ENCODE measurements around the gene MT2A. TPM values are rescaled to one million over a fixed set of nuclear protein-coding genes. Genes with fewer than 3 reads are reported as not detected.

Gene MT2A
- total RNA-seq, 1 donor from 2014 or later, result 419 TPM

GRCh38 chr16:56634715-56635440, 26.5 kb downstream of the MT2A start:
- TF ChIP-seq CTCF (IDR thresholded peaks at IDR 0.05), result no peak

DNA sequence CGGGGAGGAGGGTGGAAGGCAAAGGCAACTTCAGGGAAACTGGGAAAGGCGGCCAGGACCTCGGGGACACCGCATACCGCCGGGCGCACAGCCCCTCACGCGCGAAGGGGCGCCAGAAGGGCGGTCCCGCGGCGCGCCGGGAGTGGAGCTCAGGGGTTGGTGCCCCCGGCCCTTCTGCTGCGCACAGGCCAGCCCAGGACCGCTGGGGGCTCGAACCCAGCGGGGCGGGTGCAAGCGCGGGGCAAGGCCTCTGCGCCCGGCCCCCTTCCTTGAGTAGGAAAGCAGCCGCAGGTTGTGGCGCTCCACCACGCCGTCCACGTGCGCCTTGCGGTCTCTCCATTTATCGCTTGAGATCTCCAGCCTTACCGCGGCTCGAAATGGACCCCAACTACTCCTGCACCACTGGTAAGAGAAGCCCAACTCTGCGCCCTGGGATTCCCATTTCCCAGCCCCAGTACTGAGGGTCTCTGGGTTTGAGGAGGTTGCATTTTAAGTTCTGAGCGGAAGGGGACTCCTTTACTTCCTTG, 27.1 kb downstream of the MT2A start:
- Mint-ChIP-seq H3K27ac (ENCODE audit: unreplicated experiment) (no peak overlapping the region), H3K27me3 (ENCODE audit: unreplicated experiment) (peaks cover 49% of the 10 kb centered on the region), H3K4me1 (ENCODE audit: unreplicated experiment) (peaks cover 33% of the 10 kb centered on the region), H3K9me3 (ENCODE audit: unreplicated experiment) (no peaks in the 10 kb centered on the region), H3K4me3 (ENCODE audit: unreplicated experiment) (peak overlapping the region; percentile 72), H3K36me3 (ENCODE audit: unreplicated experiment) (peaks cover 3% of the 10 kb centered on the region)
- no peak for DNase-seq (ENCODE audit: extremely low spot score, unreplicated experiment)
- TF ChIP-seq CTCF (IDR thresholded peaks at IDR 0.05), result no peak

More at GRCh38 chr16:56634715-56635440, 26.5 kb downstream of the MT2A start:
- Mint-ChIP-seq H3K27me3 (ENCODE audit: unreplicated experiment) (peaks cover 45% of the 10 kb centered on the region), H3K4me1 (ENCODE audit: unreplicated experiment) (peaks cover 33% of the 10 kb centered on the region), H3K4me3 (ENCODE audit: unreplicated experiment) (peak overlapping the region; percentile 72), H3K9me3 (ENCODE audit: unreplicated experiment) (no peaks in the 10 kb centered on the region), H3K36me3 (ENCODE audit: unreplicated experiment) (peaks cover 3% of the 10 kb centered on the region), H3K27ac (ENCODE audit: unreplicated experiment) (no peak overlapping the region)
- DNase-seq (ENCODE audit: extremely low spot score, unreplicated experiment), result no peak

GRCh38 chr16:56636616-56637413, 28.4 kb downstream of the MT2A start:
- no peak for TF ChIP-seq CTCF (IDR thresholded peaks at IDR 0.05)
- Mint-ChIP-seq H3K4me1 (ENCODE audit: unreplicated experiment) (peaks cover 31% of the 10 kb centered on the region), H3K9me3 (ENCODE audit: unreplicated experiment) (no peaks in the 10 kb centered on the region), H3K4me3 (ENCODE audit: unreplicated experiment) (peak overlapping the region; percentile 69), H3K27ac (ENCODE audit: unreplicated experiment) (no peak overlapping the region), H3K27me3 (ENCODE audit: unreplicated experiment) (peaks cover 49% of the 10 kb centered on the region), H3K36me3 (ENCODE audit: unreplicated experiment) (peaks cover 3% of the 10 kb centered on the region)
- no peak for DNase-seq (ENCODE audit: extremely low spot score, unreplicated experiment)

DNA sequence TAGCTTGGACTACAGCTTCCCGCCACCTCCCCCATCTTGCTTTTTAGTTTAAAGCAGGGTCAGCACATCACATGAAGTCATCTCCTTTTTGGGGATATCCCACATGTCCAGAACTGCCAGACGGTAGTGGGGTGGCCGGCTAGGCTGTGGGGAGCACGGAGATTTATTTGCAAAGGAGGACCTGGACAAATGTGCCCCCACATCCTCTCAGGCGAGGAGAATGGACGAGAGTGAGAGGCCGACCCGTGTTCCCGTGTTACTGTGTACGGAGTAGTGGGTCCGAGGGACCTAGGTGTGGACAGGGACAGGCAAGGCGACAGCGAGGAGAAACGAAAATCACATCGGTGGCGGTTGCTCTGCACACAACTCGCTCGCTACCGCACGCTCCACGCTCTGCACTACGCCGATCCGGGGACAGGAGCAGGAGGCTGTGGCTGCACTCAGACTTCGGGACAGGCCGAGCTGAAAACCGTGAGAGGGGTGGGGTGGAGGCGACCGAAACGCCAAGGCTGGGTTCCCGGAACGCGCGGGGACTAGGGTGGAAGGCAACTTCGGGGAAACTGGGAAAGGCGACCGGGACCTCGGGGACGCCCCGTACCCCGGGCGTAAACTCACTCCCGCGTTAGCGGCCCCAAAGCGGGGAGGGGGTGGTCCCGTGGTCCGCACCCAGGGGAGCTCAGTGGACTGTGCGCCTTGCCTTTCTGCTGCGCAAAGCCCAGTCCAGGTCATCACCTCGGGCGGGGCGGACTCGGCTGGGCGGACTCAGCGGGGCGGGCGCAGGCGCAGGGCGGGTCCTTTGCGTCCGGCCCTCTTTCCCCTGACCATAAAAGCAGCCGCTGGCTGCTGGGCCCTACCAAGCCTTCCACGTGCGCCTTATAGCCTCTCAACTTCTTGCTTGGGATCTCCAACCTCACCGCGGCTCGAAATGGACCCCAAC, 29.7 kb downstream of the MT2A start, which contains the start of gene MT1A:
MT1A (plus strand) TSS at position 853 of the 937 bp plus-strand sequence; CDS start at position 926, 73 bp downstream.
- H3K9me3 Mint-ChIP-seq (ENCODE audit: unreplicated experiment), result no peaks in the 10 kb centered on the region
- H3K27ac Mint-ChIP-seq (ENCODE audit: unreplicated experiment), result no peak within 1 kb of the TSS
- DNase-seq (ENCODE audit: extremely low spot score, unreplicated experiment), result no peak
- H3K4me1 Mint-ChIP-seq (ENCODE audit: unreplicated experiment), result peaks cover 21% of the 10 kb centered on the region
- peak within 1 kb of the TSS; percentile 69 for H3K4me3 Mint-ChIP-seq (ENCODE audit: unreplicated experiment)
- peaks cover 3% of the 10 kb centered on the region for H3K36me3 Mint-ChIP-seq (ENCODE audit: unreplicated experiment)
- H3K27me3 Mint-ChIP-seq (ENCODE audit: unreplicated experiment), result peaks cover 49% of the 10 kb centered on the region
- no peak for TF ChIP-seq CTCF (IDR thresholded peaks at IDR 0.05)
